WTC11 (cell line): Measurements from ENCODE around the gene STEAP1.

Source experiments
- CTCF ChIP-seq: fragments of 200-600 bp; IDR thresholded peaks from 2 replicates; pipeline ENCODE4 v1.8.0; 2022; ENCODE audit warnings: antibody characterized with exemption
- NFYB ChIP-seq: sonication (generic); formaldehyde crosslinking; conservative IDR thresholded peaks from 2 replicates; pipeline ENCODE4 v1.8.0; 2022; ENCODE audit warnings: low read depth, missing genetic modification reagents
- RELA ChIP-seq: sonication (generic); formaldehyde crosslinking; IDR thresholded peaks from 2 replicates; pipeline ENCODE4 v1.8.1; 2022; ENCODE audit warnings: missing genetic modification reagents, mild to moderate bottlenecking, borderline replicate concordance
- SP1 ChIP-seq: sonication (generic); formaldehyde crosslinking; conservative IDR thresholded peaks from 2 replicates; pipeline ENCODE4 v1.8.1; 2022; ENCODE audit warnings: missing genetic modification reagents
- USF2 ChIP-seq: sonication (generic); formaldehyde crosslinking; IDR thresholded peaks from 2 replicates; pipeline ENCODE4 v1.8.1; 2023; ENCODE audit warnings: mild to moderate bottlenecking, missing genetic modification reagents, moderate library complexity
- ZBTB21 ChIP-seq: sonication (generic); formaldehyde crosslinking; IDR thresholded peaks from 2 replicates; pipeline ENCODE4 v1.8.1; 2023; ENCODE audit warnings: mild to moderate bottlenecking, missing genetic modification reagents, borderline replicate concordance
- ZNF317 ChIP-seq: sonication (generic); formaldehyde crosslinking; IDR thresholded peaks from 2 replicates; pipeline ENCODE4 v1.8.1; 2023; ENCODE audit warnings: low read depth, mild to moderate bottlenecking, moderate library complexity, missing genetic modification reagents, borderline replicate concordance
- TF ChIP-seq, protein P1 (sequence below): sonication (generic); formaldehyde crosslinking; IDR thresholded peaks from 2 replicates; pipeline ENCODE4 v1.8.0; 2023; ENCODE audit warnings: missing genetic modification reagents

DNA sequence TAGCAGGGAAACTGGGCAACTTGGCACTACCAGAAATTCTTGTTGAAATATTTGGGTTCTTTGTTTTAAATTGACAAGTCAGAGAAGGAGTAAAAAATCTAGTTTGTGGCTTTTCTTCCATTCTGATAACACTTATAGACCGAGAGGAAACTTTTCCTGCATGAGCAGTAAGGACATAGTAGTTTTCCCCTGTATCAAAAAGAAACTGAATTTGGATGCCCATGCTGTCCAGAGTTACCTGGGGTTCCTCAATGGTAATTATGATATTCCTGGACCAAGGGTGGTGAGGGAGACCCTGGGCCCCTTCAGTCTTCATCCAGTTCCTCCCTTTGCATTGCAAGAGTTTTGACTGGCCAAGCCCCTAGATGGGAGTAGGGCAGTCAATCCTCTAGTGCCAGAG, 37.4 kb downstream of the STEAP1 start:
- TF ChIP-seq RELA = no peak
- TF ChIP-seq SP1 (CRISPR knock-in tag) = no peak
- TF ChIP-seq CTCF = no peak
- no peak for TF ChIP-seq USF2 (CRISPR knock-in tag)
- no peak for TF ChIP-seq ZNF317 (CRISPR knock-in tag)
- TF ChIP-seq, protein P1, sequence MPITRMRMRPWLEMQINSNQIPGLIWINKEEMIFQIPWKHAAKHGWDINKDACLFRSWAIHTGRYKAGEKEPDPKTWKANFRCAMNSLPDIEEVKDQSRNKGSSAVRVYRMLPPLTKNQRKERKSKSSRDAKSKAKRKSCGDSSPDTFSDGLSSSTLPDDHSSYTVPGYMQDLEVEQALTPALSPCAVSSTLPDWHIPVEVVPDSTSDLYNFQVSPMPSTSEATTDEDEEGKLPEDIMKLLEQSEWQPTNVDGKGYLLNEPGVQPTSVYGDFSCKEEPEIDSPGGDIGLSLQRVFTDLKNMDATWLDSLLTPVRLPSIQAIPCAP (CRISPR knock-in tag) = no peak
- no peak for TF ChIP-seq NFYB (CRISPR knock-in tag)
- TF ChIP-seq ZBTB21 (CRISPR knock-in tag) = no peak
